GM19238 (cell line): ENCODE data around the gene FAR2.
"Not testable (repeated sequence)": the region's sequence is repeated elsewhere in the genome, so short reads cannot be mapped to it uniquely, and the experiment has no call there.

Source experiments
- DNase-seq: peaks from one replicate; pipeline ENCODE4 v3.0.0; 2011; ENCODE audit warnings: low spot score; ENCODE audit not compliant: insufficient read length

The FAR2 gene

GRCh38 chr12:29320295-29321085 lies 171.4 kb downstream of the FAR2 start:
- DNase-seq, result no peak

DNA sequence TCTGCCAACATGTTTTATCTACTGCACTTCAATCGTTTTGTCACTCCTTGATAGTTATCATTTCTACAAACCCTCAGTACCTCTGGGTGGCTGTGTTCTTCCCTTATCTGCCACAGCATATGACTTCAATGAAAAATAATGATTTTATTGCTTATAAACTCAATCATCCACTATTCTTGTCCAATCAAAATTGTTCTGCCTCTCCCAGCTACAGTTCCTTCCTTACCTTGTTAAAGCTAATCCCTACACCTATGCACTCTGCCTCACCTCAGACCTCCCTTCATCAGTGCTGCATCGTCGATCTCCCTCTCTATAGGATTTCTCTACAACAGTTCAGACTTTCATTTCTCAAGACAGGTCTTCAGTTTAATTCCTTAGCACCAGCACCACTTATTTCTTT lies 173.1 kb downstream of the FAR2 start:
- DNase-seq, result no peak

- no peak for DNase-seq
These were observed 180.3 kb downstream of the FAR2 start for GRCh38 chr12:29329411-29329810.

- no peak for DNase-seq
These were observed 184.1 kb downstream of the FAR2 start for GRCh38 chr12:29333178-29333577.

DNA sequence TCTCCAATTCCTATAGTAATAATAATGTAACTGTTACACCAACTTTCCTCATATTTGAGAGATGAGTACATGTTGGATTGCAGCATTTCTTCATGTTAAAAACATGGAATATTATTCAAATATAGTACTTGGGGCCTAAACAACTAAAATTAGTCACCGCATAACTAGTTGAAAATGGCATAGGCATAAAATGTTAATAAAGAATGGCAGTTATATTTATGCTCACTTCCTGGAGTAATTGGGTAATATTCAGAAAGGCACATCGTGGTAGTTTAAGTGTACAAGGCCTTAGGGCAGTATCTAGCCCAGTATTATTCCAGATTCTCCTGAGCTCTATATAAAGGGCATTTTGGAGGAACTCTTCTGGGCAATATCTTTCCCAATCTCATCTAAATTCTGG lies 185.9 kb downstream of the FAR2 start:
- no peak for DNase-seq

DNA sequence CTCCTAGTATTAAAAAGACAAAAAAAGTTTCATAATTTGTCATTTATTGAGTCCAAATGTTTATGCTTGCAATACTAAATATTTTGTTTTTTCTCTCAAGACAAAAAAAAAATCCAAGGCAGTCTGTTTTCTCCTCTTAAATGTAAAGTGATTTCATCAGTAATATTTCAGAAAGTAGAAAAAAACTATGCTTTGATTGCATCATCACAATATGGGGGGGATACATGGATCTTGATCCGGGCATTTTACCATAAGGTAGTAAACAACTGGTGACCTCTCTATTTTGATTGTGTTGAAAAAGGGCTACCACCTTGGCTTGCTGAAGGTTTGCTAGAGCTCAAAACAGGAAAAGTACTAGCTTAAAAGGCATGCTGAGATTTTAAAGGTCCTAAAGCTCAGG lies 188.2 kb downstream of the FAR2 start:
- DNase-seq, result no peak

DNA sequence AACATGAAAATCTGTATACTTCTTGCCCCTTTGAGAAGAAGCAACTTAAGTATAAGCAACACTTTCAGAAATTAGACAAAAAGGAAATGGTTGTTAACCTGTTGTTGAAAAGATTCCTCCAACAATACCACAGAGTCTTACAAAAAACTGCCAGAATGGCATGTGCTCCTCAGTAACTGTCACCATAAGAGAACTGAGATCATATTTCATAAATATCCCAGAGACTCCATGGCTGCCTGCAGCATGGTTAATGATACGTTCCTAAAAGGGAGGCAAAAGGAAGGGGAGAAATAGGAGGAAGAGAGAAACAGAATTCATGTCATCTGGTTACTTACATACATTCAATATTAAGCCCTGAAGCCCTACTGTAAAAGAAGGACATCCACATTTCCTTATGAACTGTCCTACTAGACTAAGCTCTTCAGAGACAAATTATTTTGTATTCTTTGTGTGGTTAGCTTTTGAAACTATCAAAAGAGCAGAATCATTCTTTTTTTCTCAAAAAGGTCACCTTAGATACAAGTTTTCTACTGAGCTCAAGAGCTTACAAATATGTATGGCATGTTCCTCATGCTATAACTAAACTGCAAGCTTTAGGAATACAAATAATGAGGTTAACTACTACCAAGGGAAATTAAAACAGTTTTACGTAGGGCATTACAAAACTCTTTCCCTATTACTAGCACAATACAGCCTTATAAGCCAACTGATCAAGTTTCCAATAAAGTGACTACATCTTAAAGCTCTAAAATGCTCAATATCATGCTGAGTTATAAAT lies 194.1 kb downstream of the FAR2 start:
- DNase-seq, result no peak

GRCh38 chr12:29346769-29347421 lies 197.8 kb downstream of the FAR2 start:
- no peak for DNase-seq

- no peak for DNase-seq
These were observed 201.0 kb downstream of the FAR2 start for GRCh38 chr12:29350080-29350479.

GRCh38 chr12:29354954-29355353 lies 205.9 kb downstream of the FAR2 start:
- DNase-seq, result no peak

- no peak for DNase-seq
These were observed 216.0 kb downstream of the FAR2 start for GRCh38 chr12:29365091-29365490.

- DNase-seq, result no peak
These were observed 224.9 kb downstream of the FAR2 start for GRCh38 chr12:29374012-29374411.

DNA sequence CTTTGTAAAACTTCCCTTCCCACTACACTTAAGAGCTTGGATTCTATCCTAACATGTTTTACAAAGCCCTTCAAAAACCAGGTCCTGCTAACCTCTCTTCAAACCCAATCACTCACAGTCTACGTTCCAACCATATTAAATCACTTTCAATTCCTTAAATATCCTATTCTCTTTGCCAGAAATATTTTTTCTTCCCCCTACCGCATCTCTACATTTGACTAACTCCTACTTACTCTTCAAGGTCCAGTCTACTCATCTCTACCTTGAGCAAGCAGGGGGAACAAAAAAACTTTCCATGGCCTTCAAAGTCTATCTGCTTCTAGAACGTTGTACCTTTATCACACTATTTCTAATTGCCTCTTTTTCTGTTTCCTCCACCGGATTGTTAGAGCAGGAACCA lies 225.8 kb downstream of the FAR2 start:
- no peak for DNase-seq

GRCh38 chr12:29376118-29376517 lies 227.0 kb downstream of the FAR2 start:
- DNase-seq, result no peak

- peak; percentile 74 for DNase-seq
These were observed 231.8 kb downstream of the FAR2 start, which contains the start of gene ERGIC2 for GRCh38 chr12:29380536-29381523. Gene ERGIC2 (minus strand): TSS chr12:29381172. CDS start chr12:29371633, 9,539 bp downstream.

- DNase-seq, result no peak
These were observed 233.2 kb downstream of the FAR2 start for GRCh38 chr12:29382251-29382650.

DNA sequence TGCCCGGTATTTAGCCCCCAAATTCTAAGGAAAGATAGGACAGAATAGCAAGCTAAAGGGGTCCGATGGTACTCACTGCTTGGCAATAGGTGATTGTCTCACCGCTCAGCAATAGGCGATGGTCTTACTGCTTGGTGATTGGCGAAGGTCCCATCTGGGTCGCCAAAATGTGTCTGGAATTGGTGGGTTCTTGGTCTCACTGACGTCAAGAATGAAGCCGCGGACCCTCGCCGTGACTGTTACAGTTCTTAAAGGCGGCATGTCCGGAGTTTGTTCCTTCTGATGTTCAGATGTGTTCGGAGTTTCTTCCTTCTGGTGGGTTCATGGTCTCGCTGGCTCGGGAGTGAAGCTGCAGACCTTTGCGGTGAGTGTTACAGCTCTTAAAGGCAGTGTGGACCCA lies 236.1 kb downstream of the FAR2 start:
- not testable (repeated sequence) for DNase-seq
